PC-9 (cell line): Measurements from ENCODE around the gene NSMCE3.

ENCODE experiments used
- EZH2 ChIP-seq: fragments of 200-600 bp; sonication (generic); IDR thresholded peaks from 2 replicates; pipeline ENCODE4 v1.8.0; 2017; ENCODE audit warnings: antibody characterized with exemption, low read depth
- TF ChIP-seq, protein P1 (sequence below): fragments of 200-600 bp; sonication (generic); conservative IDR thresholded peaks from 2 replicates; pipeline ENCODE4 v1.6.1; 2017; ENCODE audit warnings: mixed run types, antibody characterized with exemption, mild to moderate bottlenecking, moderate library complexity

DNA sequence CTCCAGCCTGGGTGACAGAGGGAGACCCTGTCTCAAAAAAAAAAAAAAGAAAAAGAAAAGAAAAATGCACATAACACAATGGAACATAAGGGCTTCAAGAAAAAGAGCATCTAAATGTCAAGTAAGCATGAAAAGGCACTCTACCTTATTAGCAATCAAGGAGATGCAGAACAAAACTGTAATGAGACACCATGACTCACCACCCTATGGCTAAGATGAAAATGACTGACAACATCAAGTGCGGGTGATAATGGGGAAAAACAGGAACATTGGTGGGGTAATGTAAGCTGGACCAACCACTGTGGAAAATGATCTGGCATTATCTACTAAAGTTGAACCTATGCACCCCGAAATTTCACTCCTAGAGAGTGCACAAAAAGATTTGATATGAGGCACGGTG is 19.6 kb upstream of the NSMCE3 start:
- no peak for TF ChIP-seq EZH2
- TF ChIP-seq, protein P1, sequence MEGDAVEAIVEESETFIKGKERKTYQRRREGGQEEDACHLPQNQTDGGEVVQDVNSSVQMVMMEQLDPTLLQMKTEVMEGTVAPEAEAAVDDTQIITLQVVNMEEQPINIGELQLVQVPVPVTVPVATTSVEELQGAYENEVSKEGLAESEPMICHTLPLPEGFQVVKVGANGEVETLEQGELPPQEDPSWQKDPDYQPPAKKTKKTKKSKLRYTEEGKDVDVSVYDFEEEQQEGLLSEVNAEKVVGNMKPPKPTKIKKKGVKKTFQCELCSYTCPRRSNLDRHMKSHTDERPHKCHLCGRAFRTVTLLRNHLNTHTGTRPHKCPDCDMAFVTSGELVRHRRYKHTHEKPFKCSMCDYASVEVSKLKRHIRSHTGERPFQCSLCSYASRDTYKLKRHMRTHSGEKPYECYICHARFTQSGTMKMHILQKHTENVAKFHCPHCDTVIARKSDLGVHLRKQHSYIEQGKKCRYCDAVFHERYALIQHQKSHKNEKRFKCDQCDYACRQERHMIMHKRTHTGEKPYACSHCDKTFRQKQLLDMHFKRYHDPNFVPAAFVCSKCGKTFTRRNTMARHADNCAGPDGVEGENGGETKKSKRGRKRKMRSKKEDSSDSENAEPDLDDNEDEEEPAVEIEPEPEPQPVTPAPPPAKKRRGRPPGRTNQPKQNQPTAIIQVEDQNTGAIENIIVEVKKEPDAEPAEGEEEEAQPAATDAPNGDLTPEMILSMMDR, result no peak
